GM12892 (cell line): ENCODE results near the gene FKBP9. TPM values are rescaled to one million over a fixed set of nuclear protein-coding genes. Genes with fewer than 3 reads are reported as not detected.
"Not testable (repeated sequence)": the region's sequence is repeated elsewhere in the genome, so short reads cannot be mapped to it uniquely, and the experiment has no call there.

Source experiments
- DNase-seq: peaks from one replicate; pipeline ENCODE4 v3.0.0; 2011; ENCODE audit not compliant: insufficient read length
- FAIRE-seq: peaks from 2 replicates; lab custom pipeline; 2011; peaks lifted over from hg19 to GRCh38; lab: Jason Lieb, UNC
- POLR2A ChIP-seq: IDR thresholded peaks from 2 replicates; pipeline ENCODE4 v1.6.1; 2011; ENCODE audit warnings: low read depth, low read length, control low read depth
- POLR2AphosphoS5 ChIP-seq: IDR thresholded peaks from 2 replicates; pipeline ENCODE4 v1.6.1; 2011; ENCODE audit warnings: low read depth, low read length, control low read depth
- TAF1 ChIP-seq: IDR thresholded peaks from 2 replicates; pipeline ENCODE4 v1.6.1; 2011; ENCODE audit warnings: low read depth, mild to moderate bottlenecking, control low read depth, low read length, borderline replicate concordance
- polyA plus RNA-seq: library from polyadenylated mRNA; unstranded; fragments of >200 nt; gene quantifications from one replicate; pipeline ENCODE4 v1.2.1, GENCODE V29; 2012; ENCODE audit warnings: missing spikeins, inconsistent platforms; ENCODE audit not compliant: missing spikeins

FKBP9 gene, protein sequence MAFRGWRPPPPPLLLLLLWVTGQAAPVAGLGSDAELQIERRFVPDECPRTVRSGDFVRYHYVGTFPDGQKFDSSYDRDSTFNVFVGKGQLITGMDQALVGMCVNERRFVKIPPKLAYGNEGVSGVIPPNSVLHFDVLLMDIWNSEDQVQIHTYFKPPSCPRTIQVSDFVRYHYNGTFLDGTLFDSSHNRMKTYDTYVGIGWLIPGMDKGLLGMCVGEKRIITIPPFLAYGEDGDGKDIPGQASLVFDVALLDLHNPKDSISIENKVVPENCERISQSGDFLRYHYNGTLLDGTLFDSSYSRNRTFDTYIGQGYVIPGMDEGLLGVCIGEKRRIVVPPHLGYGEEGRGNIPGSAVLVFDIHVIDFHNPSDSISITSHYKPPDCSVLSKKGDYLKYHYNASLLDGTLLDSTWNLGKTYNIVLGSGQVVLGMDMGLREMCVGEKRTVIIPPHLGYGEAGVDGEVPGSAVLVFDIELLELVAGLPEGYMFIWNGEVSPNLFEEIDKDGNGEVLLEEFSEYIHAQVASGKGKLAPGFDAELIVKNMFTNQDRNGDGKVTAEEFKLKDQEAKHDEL
- polyA plus RNA-seq: 4.7 TPM

DNA sequence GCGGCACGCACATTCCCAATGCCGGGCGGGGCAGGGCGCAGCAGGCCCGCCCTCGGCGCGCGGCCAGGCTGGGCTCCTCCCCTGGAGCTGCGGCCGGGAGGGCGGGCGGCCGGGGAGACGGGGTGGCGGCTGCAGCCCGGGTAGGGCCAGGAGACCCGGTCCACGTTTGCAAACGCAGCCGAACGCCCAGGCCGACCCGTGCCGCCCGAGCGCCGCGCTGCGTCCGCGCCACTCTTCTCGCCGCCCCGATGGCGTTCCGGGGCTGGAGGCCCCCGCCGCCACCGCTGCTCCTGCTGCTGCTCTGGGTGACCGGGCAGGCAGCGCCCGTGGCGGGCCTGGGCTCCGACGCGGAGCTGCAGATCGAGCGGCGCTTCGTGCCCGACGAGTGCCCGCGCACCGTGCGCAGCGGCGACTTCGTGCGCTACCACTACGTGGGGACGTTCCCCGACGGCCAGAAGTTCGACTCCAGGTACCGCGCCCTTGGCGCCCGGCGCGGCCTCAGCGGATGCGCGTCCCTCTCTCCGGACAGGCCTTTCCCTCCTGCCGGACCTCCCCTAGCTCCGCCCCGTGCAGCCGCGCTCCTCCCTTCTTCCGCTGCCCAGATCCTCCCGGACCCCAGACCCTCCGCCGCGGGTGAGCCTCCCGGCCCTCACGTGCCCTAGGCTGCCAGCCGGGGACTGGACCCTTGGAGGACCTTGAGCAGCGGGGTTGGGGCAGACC, at the start of gene FKBP9:
Gene FKBP9 (plus strand): TSS at position 115 of the 720 bp plus-strand sequence. CDS start 134 bp downstream, at position 249.
- DNase-seq (peak; percentile 48), FAIRE-seq (no peak)
- no peak for TF ChIP-seq POLR2A
- no peak for TF ChIP-seq TAF1
- TF ChIP-seq POLR2AphosphoS5: no peak

DNA sequence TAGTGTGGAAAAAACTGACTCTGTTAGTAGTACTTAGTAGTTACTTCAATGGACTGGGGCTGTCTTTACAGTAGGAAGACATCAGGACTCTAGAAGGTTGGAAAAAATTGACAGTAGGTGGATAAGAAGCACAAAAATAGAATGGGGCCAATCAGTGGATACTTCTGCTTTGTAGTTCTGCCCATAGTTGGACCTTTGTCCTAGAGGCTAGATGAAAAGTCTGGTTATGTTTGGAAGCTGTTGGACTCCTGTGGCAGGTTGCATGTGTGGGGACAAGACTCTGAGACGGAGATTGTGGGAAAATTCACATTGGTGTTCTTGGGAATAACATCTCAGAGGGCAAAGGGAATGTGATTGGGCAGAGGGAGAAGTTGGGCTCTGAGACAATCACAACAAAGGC, 47.0 kb upstream of the FKBP9 start:
- DNase-seq (no peak), FAIRE-seq (no peak)
- TF ChIP-seq TAF1 (no peak), POLR2AphosphoS5 (no peak), POLR2A (no peak)

DNA sequence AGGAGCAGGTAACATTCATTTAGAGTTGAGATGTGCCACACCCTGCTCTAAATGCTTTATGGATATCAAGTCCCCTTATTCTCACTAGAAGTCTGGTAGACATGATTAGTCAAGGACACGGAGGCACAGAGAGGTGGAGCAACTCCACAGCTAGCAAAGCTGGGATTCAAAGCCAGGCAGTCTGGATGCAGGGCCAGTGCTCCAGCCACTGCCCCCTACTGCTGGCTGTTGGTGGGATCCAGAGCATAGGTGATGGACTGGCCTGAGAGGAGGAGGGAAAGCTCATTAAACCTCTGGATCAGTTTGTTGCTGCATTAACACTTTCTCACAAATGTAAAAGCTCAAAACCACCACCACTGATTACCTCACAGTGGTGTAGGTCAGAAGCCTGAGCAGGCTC, 43.1 kb upstream of the FKBP9 start:
- FAIRE-seq (no peak), DNase-seq (no peak)
- TF ChIP-seq POLR2AphosphoS5 (no peak), POLR2A (no peak), TAF1 (no peak)

DNA sequence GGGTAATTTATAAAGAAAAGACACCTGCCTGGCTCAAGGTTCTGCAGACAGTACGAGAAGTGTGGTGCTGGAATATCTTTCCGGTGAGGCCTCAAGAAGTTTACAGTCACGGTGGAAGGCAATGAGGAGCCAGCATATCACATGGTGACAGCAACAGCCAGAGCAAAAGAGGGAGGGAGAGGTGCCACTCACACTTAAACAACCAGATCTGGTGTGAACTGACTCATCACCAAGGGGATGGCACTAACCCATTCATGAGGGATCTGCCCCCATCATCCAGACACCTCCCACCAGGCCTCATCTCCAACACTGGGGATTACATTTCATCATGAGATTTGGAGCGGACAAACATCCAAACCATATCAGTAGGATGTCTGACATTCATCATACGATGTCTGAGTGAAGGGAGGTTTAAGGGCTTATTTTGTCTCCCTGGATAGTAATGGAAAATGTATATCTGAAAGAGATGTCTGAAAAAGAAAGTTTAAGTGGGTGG, 42.2 kb upstream of the FKBP9 start:
- FAIRE-seq (no peak), DNase-seq (no peak)
- TF ChIP-seq TAF1 (no peak), POLR2A (no peak), POLR2AphosphoS5 (no peak)

DNA sequence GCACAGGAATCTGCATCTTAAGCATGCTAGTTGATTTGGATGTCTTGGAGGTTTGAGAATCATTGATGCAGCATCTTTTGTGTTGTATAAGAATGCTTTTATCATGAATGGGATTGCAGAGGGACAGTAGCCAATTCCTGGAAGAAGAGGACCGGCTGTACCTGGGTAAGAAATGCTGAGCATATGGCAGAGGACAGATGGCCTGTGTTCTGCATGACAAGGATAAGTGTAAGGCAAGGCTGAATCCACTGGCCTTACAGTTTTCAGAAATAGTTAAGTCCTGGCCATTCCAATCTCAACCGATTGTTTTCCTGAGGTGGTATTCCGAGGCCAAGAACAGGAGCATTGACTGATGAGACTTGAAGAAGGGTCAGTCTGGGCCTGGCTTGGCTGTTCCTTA, 41.2 kb upstream of the FKBP9 start:
- FAIRE-seq (no peak), DNase-seq (no peak)
- TF ChIP-seq TAF1 (no peak), POLR2AphosphoS5 (no peak)

DNA sequence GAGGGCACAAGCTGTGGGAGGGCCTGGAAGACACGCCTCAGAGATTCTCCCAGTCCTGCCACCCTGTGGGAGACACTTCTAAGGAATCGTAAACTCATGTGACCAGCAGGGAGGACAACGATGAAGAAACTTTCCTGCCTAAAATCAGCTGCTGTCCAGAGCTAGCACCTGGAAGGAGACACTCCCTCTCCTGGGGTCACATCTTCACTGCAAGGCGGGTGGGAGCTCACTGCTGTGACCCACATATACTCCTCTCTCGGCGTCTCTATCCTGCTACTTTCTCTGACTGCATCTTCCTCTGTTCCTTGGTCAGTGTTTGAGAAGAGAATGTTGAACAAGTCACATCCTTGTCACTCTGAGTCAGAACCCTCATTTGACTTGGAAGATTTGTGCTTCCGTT, 40.2 kb upstream of the FKBP9 start:
- not testable (repeated sequence) for DNase-seq, FAIRE-seq

DNA sequence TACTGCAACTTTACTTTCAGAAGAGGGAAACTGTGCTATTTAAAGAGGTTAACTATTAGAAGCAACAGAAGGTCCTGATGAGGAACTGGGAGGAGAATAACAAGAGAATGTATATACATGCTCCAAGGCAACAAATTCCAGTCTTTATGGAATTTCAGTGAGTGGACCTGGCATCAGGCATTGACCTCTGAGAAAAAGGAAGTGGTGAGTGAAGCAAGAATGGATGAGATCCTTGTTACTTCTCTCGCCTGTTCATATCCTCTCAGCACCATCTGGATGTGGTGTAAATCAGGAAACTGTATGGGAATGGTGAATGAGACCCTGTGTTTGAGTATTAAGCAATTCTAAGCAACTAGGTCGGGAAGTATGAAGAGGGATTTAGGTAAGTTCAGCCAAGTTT, 35.3 kb upstream of the FKBP9 start:
- FAIRE-seq: no peak
- TF ChIP-seq TAF1 (no peak), POLR2AphosphoS5 (no peak), POLR2A (no peak)
- DNase-seq: no peak

DNA sequence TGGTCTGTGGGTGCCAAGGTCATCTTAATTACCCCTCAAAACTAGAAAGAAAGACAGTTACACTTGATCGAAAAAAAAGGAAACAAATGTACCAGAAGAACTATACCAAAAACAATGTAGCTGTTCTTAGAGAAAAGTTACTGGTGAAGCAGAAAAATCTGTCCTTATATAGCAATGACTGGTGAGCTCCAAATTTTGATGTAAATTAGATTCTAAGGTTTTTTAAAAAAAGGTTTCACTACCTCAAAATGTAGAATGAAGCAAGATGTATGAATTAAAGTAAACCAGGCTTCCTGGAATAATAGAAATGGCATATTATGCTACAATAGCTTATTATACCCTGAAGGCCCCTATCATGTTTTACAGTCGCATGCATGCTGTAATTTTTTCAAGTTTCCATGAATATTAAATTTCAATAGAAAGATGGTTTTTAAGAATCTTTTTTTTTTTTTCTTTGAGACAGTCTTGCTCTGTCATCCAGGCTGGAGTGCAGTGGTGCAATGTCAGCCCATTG, 28.4 kb upstream of the FKBP9 start:
- TF ChIP-seq POLR2A (no peak), POLR2AphosphoS5 (no peak), TAF1 (no peak)
- DNase-seq (no peak), FAIRE-seq (no peak)

DNA sequence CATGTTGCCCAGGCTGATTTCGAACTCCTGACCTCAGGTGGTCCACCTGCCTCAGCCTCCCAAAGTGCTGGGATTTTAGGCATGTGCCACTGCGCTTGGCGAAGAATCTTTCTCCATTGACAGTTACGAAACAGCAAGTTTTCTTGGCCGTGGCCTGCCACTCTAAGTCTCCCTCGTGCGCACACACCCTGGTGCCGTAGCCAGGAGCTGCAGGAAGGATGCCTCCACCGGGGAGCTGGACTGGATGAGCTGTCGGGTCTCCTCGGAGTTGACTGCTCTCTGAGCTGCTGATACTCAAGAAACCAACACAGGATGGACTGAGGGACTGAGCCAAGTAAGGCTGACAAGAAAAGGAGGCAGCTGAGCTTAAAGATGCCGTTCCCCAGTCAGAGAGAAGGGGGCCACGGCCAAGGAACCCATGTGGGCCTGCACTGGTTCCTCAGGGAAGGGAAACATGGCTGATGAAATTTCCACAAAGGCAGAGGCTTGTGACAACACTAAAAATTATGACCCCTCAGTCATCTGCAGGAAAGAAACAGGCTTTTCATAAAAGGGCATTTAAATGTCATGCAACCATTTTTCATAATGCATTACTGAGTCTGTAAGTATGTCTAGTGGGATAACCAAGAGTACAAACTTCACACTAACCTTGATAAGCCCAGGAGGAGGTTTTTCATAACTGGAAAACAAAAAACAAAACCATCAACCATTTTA, 27.7 kb upstream of the FKBP9 start:
- TF ChIP-seq POLR2AphosphoS5 (no peak), POLR2A (no peak), TAF1 (no peak)
- DNase-seq (no peak), FAIRE-seq (no peak)

DNA sequence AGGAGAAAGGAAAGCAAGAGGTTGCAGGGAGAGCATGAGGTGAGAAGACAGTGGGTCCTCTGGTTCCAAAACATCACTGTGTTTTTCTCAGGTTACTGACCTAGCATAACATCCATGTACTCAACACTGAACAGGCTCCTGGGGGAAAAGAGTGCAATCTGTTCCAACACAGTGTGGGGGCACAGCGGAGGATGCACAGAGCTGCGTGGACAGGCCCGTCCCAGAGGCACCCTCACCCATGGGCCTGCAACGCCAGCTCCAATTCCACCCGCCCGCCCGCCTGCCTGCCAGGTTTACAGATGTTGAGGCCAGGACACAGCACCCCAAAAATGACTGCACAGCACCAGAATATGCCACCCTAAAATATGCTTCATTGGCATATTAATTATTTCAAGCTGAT, 26.9 kb upstream of the FKBP9 start:
- FAIRE-seq (no peak), DNase-seq (no peak)
- TF ChIP-seq POLR2A (no peak), TAF1 (no peak), POLR2AphosphoS5 (no peak)

DNA sequence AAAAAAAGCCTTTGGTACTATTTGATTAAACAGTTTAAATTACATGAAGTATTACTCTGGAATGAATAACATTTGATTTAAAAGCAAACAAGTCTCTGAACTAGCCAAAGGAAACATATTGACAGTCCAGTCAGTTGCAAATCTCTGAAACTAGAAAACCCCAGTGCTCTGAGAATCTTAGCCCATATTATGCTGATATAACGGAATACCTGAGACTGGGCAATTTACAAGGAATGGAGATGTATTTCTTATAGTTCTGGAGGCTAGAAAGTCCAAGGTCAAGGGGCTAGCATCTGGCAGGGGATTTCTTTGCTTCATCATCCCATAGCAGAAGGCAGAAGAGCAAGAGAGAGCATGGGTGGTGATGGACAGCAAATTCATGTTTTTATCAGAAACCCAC, 21.7 kb upstream of the FKBP9 start:
- FAIRE-seq (no peak), DNase-seq (no peak)
- no peak for TF ChIP-seq POLR2A
- no peak for TF ChIP-seq TAF1

DNA sequence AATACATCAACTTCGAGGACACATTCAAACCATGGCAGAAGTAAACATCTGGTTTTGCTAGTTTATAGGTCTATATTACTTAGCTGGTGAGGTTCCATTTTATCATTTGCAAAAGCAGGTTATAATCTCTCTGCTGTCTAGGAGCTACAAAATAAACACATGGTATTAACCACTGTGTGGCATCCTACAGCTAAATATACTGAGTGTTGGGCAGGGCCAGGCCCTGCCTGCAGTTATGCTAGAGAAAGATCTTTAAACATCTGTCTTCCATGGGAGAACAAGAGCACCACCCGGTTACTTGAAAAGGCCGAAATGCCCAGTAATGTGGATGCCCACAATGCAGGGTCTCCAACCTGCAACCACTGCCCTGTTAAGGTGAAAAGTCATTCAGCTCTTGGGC, 20.6 kb upstream of the FKBP9 start:
- DNase-seq: no peak
- FAIRE-seq: no peak
- TF ChIP-seq POLR2AphosphoS5: no peak
- no peak for TF ChIP-seq POLR2A
- no peak for TF ChIP-seq TAF1
